Cardiac septum (tissue), 1 donor: ENCODE results near the gene OTX2. TPM values are rescaled to one million over a fixed set of nuclear protein-coding genes. Genes with fewer than 3 reads are reported as not detected.

Source experiments
- DNase-seq: peaks from one replicate; pipeline ENCODE4 v3.0.0-alpha.2; 2020; ENCODE audit warnings: low spot score
- intact Hi-C: fragments of 100-400 bp; cut with DNase I; formaldehyde crosslinking; loops from one replicate; pipeline ENCODE4 v1.14.0; 2022
- long read RNA-seq: library from polyadenylated mRNA; unstranded; transcript quantifications from one replicate; pipeline ENCODE4 v2.0.0, GENCODE V29; 2021
- total RNA-seq: library from RNA; stranded (reverse); fragmentation: NEBNext Ultra II Directional; extraction: Animal tissue kit (Norgen Biotek cat#: 25700); gene quantifications from one replicate; pipeline ENCODE4 v1.2.1, GENCODE V29; 2021
- donor health status: DM: no; HTN: no; CAD: no.

OTX2 gene
- total RNA-seq: not detected
- long read RNA-seq: 0 reads

DNA sequence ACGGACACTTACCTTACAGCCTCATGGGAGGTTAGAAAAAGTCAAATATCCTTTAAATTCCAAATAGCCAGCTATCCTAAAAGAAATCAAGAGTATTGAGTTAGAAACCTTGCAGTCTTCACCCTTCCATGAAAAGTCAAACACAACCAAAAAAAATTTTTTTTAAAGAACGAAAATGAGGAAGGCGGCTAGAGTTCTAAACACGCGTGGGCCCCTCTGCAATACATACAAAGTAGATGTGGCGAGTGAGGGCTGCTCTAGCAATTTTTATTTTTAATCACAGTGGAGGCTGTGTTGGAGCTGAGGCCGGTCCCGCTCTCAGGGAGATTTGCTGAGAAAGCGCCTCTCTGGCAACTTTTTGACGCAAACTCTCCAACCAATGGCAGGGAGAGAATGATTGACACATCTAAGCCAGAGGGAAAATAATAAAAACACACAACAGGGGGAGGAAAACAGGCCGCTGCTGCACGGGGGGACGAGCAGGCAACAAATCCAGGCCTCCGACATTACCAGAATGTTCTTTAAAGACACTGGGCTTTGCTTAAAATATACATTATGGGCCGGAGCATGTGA lies at the start of gene OTX2:
Gene OTX2, minus strand, starts transcription at position 333 of the 573 bp plus-strand sequence. CDS start 5,023 bp downstream, outside the sequence.
- DNase-seq: no peak
- intact Hi-C loops: no loop called here

GRCh38 chr14:56858422-56858821 lies 48.1 kb upstream of the OTX2 start:
- DNase-seq: no peak

DNA sequence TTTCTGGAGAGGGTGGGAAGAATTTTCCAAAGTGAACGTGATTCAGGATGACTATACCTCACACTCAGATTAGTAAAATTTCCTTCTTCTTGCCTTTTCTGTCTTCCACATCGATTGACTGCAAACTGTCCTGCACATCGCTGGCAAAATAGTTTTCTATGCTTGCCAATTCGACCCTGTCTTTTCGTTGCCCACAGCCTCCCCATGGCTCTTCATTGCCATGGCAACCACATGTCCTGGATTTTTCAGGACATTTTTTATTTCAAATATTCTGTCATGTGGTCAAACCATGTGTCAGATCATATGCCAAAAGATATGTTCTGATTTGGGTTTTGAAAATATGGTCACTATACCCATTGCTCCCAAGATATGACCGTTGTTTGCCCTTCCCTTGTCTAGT lies 46.9 kb upstream of the OTX2 start:
- intact Hi-C loops: no loop called here
- no peak for DNase-seq

More at GRCh38 chr14:56858422-56858821, 48.1 kb upstream of the OTX2 start:
- intact Hi-C loops: no loop called here

GRCh38 chr14:56855891-56856461 lies 45.7 kb upstream of the OTX2 start:
- no peak for DNase-seq
- intact Hi-C loops: no loop called here

GRCh38 chr14:56854325-56854724 lies 44.0 kb upstream of the OTX2 start:
- no peak for DNase-seq
- intact Hi-C loops: no loop called here

DNA sequence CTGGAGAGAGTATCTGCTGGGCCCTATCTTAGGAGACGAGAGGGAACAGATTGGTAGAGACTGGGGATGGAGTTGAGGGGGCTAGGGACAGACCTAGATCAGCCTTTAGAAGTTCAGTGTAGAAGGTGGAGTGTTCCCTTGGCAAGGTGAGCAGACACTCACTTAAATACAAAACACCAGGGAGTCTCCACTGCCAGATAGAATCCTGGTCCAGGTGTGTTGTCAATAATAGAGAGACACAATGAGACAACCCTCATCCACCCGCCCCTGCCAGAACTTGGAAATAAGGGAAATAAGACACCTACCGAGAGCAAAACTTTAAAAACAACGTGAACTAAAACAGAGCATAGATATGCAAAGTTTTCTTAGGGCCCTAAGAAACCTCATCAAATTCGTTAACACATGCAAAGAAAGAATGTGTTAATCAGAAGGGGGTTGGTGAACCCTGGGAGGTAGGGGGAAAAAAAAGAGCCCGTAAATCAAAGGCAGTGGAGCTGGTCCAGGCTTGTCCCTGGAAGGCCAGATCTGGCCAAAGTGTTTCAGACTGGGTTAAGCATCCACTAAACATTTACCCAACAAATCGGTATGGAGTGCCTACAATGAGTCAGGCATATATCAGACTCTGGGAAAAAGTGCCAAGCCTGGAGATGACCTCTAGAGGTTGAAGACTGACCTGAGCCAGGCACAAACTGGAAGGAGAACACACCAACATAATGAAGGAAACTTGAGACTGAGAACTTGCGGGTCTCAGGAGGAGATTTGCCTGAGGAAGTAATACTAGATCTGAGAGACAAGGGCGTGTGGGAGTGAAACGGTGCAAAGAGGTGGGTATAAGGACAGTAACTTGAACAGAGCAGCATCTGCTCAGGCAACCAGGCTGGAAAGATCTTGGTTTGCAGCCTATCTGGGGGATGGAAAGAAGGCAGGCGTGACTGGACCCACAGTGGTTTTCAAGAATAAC lies 37.0 kb upstream of the OTX2 start:
- intact Hi-C loops: no loop called here
- DNase-seq: no peak

- intact Hi-C loops: no loop called here
- no peak for DNase-seq
Measured at GRCh38 chr14:56844406-56845002, 34.2 kb upstream of the OTX2 start.

DNA sequence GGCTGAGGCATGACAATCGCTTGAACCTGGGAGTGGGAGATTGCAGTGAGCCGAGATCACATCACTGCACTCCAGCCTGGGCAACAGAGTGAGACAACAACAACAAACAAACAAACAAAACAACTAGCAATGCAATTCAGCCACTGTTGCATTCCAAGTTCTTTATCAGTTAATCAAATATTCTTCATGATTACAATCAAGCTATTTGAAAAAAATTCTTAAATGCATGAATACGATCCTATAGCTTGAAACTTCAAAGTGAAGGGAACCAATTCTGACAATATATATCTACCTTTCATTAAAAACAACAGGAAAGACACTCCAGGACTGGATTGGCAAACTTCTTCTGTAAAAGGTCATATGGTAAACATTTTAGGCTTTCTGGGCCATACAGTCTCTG lies 31.3 kb upstream of the OTX2 start:
- no peak for DNase-seq
- intact Hi-C loops: no loop called here

GRCh38 chr14:56840221-56840620 lies 29.9 kb upstream of the OTX2 start:
- intact Hi-C loops: no loop called here
- no peak for DNase-seq

DNA sequence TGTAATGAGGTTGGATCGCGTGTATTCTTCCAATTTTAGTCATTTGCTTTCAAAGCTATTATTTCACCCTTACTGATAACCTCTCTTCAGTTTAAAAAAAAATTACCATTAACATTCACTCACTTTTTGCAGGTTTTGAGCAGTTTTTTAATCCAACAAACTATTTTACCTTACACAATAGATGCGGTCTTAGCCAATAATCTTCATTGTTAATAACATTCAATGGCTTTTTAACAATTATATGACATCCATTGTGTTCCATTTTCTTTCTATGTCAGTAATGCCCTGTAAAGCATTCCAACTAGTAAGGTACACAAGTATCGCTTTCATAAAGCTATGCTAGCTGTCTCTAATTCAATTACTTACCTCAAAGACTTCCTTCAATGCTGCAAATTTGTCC lies 18.9 kb upstream of the OTX2 start:
- intact Hi-C loops: no loop called here
- no peak for DNase-seq

- intact Hi-C loops: no loop called here
Measured at GRCh38 chr14:56826214-56826613, 15.9 kb upstream of the OTX2 start.

GRCh38 chr14:56821805-56822610 lies 11.7 kb upstream of the OTX2 start:
- DNase-seq: no peak
- intact Hi-C loops: no loop called here

More at GRCh38 chr14:56826214-56826613, 15.9 kb upstream of the OTX2 start:
- no peak for DNase-seq

- intact Hi-C loops: no loop called here
- DNase-seq: no peak
Measured at GRCh38 chr14:56821177-56821576, 10.9 kb upstream of the OTX2 start.

DNA sequence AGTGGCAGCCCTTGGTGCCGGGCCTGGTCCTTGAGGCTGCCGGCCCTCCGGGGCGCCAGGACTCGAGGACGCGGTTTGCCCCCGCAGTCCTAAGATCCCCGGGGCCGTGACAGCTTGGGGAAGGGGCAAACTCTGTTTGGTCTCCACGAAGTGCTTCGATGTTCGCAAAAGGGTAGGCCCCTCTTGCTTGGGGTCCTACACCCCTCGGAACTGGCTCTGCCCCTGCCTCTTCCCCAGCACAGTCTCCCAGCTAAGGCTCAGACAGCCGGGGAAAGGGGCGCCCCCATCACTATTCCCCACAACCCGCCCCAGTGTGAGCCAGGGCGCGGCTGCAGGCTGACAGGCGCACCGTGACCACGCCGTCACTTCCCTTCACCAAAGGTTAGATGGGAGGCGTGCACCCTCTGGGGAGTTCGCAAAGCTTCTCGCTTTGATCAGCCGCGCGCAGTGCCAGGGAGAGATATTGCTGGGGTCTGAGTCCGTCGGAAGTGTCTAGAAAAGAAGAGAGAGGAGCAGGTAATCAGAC lies 7.2 kb upstream of the OTX2 start:
- intact Hi-C loops: no loop called here
- no peak for DNase-seq

DNA sequence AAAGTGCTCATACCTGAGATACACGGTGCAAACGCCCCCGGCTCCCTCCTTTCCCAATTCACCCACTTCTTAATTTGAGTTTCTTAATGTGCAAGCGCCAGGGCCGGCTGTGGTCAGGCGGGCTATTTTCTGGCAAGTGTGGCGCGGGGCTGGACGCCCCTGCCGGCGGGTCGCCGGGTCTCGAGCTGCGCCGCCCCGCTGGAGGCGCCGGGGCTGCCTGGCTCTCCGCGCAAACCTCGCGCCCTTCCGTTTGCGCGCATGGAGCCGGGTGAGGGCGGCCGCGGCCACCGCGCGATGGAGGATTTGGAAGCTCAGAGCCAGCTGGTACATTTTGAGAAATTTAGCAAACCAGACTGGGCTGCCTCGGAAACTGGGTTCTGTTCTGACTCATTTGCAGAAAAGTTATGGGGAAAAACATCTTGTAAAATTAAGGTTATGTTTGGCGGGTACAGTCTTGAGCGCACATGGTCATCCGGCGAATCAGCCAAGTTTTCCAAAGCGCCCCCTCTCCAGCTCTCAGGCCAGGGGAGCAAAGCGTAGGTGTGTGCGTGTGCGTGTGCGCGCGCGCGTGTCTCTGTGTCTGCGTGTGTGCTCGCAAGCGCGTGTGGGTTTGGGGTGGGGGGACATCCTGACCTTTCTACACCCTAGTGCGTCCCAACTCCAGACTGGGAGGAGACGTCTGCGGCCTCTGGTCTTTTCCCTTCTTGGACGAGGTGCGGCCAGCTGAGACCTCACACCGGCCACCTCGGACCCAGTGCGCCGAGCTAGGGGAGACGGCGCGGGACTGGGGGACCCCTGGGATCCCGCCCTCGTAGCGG lies 6.5 kb upstream of the OTX2 start:
- intact Hi-C loops: no loop called here
- DNase-seq: no peak

GRCh38 chr14:56815745-56816144 lies 5.5 kb upstream of the OTX2 start:
- intact Hi-C loops: no loop called here
- no peak for DNase-seq

GRCh38 chr14:56814969-56815700 lies 4.9 kb upstream of the OTX2 start:
- intact Hi-C loops: no loop called here
- no peak for DNase-seq

DNA sequence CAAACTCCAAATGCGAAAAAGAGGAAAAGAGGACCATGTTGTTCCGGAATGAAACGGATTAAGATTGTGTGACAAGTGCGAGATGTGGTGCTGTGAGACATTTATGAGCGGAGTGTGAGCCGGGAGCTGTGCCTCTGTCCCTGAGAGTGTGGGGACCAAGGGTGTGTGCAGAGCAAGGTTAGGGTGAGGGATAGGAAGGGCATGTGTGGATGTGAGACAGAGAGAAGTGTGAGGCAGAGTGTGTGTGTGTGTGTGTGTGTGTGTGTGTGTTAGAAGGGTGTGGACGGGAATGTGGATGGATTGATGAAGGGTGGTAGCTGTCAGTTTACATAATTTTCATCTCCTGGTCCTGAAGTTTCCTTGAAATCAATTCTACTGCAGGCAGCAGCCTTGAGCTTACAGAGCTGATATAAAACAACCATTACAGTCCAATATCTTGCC lies 4.3 kb upstream of the OTX2 start:
- DNase-seq: no peak
- intact Hi-C loops: no loop called here
